ENCODE data around the gene CLDN22.

GRCh38 chr4:183289688-183290087, 30.4 kb downstream of the CLDN22 start:
- TF ChIP-seq, protein P1, sequence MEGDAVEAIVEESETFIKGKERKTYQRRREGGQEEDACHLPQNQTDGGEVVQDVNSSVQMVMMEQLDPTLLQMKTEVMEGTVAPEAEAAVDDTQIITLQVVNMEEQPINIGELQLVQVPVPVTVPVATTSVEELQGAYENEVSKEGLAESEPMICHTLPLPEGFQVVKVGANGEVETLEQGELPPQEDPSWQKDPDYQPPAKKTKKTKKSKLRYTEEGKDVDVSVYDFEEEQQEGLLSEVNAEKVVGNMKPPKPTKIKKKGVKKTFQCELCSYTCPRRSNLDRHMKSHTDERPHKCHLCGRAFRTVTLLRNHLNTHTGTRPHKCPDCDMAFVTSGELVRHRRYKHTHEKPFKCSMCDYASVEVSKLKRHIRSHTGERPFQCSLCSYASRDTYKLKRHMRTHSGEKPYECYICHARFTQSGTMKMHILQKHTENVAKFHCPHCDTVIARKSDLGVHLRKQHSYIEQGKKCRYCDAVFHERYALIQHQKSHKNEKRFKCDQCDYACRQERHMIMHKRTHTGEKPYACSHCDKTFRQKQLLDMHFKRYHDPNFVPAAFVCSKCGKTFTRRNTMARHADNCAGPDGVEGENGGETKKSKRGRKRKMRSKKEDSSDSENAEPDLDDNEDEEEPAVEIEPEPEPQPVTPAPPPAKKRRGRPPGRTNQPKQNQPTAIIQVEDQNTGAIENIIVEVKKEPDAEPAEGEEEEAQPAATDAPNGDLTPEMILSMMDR (IDR thresholded peaks at IDR 0.05; ENCODE audit: poor library complexity): no peak
- TF ChIP-seq EZH2 (IDR thresholded peaks at IDR 0.05; ENCODE audit: borderline replicate concordance): no peak

Measured in hepatocyte (in vitro differentiated cells).